C4-2B (cell line): Measurements from ENCODE around the gene ZBTB1.

Source experiments
- H3K27ac ChIP-seq: fragments of 450-650 bp; 2 replicates; pipeline ENCODE4 v1.5.1; 2017
- ZFX ChIP-seq: fragments of 450-650 bp; IDR thresholded peaks from 2 replicates; pipeline ENCODE4 v1.6.1; 2017
- TF ChIP-seq, protein P1 (sequence below): fragments of 450-650 bp; conservative IDR thresholded peaks from 2 replicates; pipeline ENCODE4 v1.5.1; 2017; ENCODE audit warnings: mild to moderate bottlenecking

The ZBTB1 gene

DNA sequence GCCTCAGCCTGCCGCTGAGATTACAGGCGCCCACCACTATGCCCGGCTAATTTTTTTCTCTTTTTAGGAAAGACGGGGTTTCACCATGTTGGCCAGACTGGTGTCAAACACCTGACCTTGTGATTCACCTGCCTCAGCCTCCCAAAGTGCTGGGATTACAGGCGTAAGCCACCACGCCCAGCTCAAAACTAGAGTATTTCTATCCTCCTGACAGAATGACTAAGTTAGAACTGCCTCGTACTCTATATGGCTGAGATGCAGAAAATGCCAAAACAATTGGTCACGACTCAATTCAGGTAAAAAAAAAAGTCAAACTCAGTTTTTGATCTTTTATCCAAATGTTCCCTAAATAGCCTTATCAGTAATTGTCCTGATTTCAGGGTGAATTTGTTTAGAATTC is 28.1 kb upstream of the ZBTB1 start:
- TF ChIP-seq, protein P1, sequence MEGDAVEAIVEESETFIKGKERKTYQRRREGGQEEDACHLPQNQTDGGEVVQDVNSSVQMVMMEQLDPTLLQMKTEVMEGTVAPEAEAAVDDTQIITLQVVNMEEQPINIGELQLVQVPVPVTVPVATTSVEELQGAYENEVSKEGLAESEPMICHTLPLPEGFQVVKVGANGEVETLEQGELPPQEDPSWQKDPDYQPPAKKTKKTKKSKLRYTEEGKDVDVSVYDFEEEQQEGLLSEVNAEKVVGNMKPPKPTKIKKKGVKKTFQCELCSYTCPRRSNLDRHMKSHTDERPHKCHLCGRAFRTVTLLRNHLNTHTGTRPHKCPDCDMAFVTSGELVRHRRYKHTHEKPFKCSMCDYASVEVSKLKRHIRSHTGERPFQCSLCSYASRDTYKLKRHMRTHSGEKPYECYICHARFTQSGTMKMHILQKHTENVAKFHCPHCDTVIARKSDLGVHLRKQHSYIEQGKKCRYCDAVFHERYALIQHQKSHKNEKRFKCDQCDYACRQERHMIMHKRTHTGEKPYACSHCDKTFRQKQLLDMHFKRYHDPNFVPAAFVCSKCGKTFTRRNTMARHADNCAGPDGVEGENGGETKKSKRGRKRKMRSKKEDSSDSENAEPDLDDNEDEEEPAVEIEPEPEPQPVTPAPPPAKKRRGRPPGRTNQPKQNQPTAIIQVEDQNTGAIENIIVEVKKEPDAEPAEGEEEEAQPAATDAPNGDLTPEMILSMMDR: no peak
- TF ChIP-seq ZFX: no peak

DNA sequence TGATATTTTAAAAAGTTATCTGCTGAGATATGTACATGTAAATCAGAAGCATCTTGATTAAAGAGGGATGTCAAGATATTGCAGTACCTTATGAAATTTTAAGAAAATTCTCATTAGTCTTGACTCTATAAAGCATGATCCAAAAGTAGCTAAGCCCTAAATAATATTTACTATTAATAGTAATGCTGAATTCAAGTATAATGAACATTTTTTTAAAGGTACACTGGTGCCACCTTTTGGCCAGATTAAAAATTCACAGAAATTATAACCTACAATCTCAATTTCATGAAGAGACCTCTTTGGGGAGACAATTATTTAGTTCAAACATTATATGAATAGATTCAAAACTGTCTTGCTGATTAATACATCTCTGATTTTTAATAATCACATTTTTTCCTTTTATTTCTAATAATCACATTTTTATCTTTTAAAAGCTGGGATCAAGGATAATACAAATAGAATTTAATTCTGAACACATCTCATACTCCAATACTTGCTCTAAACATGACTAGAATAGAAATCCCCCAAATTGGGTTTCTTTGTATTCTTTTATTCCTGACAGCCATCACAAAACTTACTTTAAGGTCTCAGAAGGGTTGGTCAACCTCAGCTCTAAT is 25.8 kb upstream of the ZBTB1 start:
- TF ChIP-seq, protein P1: peak; percentile 68
- no peak for TF ChIP-seq ZFX
- H3K27ac ChIP-seq: no peak overlapping the region

More for the DNA sequence above, 28.1 kb upstream of the ZBTB1 start:
- H3K27ac ChIP-seq: no peak overlapping the region

DNA sequence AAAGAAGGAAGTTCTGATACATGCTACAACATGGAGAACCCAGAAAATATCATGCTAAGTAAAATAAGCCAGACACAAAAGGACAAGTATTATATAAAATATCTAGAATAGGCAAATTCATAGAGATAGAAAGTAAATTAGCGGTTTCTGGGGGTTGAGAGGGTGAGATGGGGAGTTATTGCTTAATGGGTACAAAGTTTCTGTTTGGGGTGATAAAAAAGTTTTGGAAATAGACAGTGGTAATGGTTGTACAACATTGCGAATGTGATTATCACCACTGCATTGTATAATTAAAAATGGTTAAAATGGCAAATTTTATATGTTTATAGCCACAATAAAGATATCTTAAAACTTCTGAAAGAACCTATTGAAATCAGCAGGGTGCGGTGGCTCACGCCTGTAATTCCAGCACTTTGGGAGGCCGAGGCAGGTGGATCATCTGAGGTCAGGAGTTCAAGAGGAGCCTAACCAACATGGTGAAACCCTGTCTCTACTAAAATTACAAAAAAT is 15.9 kb upstream of the ZBTB1 start:
- TF ChIP-seq, protein P1: no peak
- TF ChIP-seq ZFX: no peak

DNA sequence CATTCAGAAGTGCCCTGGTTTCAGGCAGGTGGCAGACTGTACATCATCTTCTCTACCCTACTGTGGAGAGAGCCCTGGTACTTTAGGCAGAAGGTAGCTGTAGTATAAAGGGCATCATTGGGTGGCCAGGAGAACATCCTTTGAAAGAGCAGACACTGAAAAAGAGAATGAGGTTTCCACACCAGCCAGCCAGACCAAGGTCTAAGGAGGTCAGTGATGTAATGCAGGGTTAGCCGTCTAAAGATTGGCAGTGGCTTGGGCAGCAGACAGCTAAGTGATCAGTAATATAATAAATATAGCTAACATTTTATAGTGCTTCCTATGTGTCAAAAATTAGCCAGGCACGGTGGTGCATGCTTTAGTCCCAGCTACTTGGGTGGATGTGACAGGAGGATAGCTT is 12.9 kb upstream of the ZBTB1 start:
- no peak for TF ChIP-seq ZFX
- H3K27ac ChIP-seq: no peak overlapping the region

More for the DNA sequence above, 15.9 kb upstream of the ZBTB1 start:
- no peak overlapping the region for H3K27ac ChIP-seq

DNA sequence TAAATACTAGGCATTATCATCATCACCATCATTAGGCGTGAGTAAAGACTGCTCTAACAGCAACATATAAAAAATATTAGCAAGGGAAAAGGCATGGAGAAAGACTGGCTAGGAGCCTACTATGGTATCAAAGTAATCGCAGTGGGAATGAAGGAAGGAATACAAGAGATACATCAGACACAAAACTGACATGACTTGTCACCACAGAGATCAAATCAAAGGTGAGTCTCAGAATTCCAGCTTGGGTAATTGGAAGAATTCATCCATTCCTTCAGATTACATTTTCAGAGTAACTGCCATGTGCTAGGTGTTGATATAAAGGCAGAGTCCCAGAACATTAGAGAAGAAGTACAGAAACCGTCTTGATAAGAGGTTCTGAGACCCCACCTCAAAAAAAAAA is 11.1 kb upstream of the ZBTB1 start:
- no peak for TF ChIP-seq ZFX
- TF ChIP-seq, protein P1: no peak
- H3K27ac ChIP-seq: no peak overlapping the region

DNA sequence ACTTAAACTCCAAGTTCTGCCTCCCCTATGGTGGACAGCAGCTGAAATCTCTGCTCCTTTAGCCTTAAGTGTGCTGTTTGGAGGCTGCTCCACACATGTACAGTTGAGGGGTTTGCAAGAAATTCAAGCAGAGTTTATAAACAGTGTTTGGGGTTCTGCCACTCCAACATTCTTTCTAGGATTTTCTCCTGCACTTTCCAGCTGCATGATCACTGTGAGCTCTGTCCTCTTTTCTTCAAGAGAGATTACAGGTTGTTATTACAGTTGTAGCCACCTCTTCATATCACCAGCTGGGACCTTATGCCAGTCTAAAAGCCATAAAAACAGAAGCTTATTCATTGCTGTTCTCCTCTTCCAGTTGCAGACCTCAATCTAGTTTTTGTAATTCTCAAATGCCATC is 9.3 kb upstream of the ZBTB1 start:
- H3K27ac ChIP-seq: no peak overlapping the region
- TF ChIP-seq, protein P1: no peak
- no peak for TF ChIP-seq ZFX

DNA sequence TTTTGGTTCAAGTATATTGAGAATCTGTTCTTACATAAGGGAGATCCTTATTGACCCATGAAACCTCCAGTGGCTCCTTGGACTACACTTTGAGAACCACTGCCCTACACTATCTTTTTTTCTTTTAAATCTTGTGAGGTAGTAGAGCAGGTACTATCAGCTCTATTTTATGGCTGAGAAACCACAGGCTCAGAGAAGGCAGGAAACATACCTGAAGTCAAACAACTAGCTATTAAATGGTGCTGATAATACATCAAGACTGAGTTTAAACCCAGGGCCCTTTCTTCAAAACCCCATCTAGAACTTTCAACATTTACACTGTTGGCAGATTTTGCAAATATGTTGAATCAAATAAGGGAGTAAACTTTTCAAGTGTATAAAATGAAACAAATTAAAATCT is 7.8 kb upstream of the ZBTB1 start:
- H3K27ac ChIP-seq: no peak overlapping the region
- TF ChIP-seq, protein P1: no peak
- TF ChIP-seq ZFX: no peak

DNA sequence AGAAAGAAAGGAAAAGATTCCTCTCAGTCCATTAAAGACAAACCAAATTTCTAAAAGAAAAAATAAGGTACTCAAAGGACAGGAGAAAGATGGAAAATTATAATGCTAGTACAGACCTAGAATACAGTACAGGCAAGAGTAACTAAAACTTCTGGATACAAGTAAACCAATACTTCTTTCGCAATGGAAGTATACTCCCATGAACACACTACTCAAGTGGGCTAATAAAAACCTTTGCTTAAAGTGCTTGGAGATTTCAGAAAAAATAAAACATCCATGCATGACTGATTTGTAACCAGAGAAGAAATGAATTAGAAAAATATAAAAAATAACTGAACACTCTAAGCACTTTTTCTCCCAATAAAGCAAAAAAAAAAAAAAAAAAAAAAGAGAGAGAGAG is 4.5 kb upstream of the ZBTB1 start:
- TF ChIP-seq, protein P1: no peak
- TF ChIP-seq ZFX: no peak
- no peak overlapping the region for H3K27ac ChIP-seq
